Epidermal melanocyte (primary cell): ENCODE results near the gene IFNAR1.
"Not testable (repeated sequence)": the region's sequence is repeated elsewhere in the genome, so short reads cannot be mapped to it uniquely, and the experiment has no call there.

Experiments used
- DNase-seq: peaks from one replicate; pipeline ENCODE4 v3.0.0; 2011; ENCODE audit warnings: low spot score; ENCODE audit not compliant: insufficient read length

IFNAR1 gene

GRCh38 chr21:33305938-33306337 is 18.8 kb upstream of the IFNAR1 start:
- DNase-seq: no peak

DNA sequence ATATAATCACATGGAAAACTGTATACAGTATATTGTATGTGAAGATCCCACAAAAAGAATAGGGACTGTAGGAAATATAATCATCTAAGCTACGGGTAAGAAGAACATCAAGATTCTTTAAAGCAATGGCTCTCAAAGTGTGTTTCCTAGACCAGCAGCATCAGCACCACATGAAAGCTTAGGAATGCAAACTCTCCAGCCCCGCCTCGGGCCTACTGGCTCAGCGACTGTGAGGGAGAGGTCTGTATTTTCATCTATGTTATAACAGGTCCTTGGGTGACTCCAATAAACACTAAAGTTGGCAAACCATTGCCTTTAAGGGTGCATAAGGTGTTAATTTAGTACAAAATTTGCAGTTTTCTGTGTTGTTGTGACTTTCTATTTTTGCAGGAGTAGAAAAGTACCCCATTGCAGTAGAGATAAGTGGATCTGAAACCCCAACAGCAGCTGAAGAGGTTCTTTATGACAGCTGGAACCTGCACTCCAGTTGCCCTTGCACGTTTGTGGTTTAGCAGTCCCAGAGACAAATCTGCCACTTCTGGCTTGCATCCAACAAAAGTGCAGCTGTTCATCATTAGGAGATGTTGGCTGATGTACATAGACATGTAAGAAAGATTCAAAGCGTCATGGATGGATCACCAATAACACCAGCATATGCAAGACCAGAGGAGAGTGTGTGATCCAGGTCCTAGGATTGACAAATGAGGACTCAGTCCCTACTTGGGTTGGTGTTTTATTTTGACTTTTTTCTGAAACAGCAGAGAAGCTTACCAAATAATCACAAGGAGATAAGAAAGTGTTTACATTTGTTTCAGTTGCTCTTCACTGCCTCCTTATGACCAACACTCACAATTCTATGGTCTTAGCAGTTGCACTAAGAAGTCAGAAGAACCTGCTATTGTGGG is 15.9 kb upstream of the IFNAR1 start:
- no peak for DNase-seq

DNA sequence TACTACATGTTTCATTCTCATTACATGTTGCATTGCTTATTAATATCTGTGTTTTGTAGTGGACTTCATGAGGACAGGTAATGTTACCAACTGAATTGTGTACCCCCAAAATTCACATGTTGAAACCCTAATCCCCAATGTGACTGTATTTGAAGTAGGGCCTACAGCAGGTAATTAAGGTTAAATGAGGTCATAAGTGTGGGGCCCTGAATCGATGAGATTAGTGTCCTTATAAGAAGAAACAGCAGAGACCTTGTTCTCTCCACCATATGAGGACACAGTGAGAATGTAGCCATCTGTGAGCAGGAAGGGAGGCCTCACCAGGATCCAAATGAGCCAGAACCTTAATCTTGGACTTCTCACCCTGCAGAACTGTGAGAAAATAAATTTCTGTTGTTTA is 15.0 kb upstream of the IFNAR1 start:
- no peak for DNase-seq

DNA sequence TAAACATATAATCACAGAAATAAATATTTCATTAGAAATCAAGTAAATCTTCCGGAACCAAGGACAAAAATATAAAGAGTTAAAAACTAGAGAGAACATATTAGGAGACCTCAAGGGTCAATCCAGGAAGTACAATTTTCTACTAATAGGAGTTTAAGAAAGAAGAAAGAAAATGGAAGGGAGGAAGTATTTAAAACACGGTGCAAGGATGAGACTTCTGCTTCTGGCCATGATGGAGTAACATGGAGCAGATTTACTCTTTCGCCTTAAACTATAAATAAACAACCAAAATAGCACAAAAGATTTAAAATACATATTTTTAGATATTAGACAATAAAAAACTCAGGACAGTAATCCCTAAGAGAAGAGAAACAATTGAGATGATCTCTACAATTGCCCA is 12.6 kb upstream of the IFNAR1 start:
- DNase-seq: no peak

GRCh38 chr21:33313183-33313582 is 11.6 kb upstream of the IFNAR1 start:
- no peak for DNase-seq

DNA sequence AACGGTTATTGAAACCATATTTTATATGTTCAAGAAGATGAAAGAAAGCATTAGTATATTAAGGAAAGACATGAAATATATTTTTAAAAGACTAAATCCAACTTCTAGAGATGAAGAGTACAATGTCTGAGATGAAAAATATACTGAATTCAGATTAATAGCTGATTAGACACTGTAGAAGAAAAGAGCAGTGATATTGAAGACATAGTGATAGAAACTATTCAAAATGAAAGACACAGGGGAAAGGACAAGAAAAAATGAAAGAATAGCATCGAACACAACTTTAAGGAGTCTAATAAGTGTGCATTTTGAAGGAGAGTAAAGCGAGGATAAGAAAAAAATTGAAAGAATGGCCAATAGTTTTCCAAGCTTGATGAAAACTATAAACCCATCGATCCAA is 11.2 kb upstream of the IFNAR1 start:
- no peak for DNase-seq

DNA sequence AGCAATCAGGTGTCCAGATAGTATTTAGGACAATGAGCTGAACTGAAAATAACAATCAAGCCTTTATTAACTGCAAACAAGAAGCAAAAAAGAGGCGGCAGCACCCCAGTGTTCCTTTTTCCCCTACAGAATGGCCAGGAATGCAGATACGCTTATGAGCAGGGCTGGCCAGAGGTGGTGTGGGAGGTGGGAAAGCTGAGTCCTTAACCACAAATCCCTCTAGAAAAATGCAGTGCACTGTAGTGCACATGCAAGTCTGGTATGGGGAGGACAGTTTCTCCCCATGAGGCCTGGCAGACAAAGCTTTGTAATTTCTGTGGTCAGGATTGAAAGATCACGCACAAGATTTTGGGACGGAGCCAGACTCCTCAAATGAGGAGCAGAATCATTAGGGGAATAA is 10.7 kb upstream of the IFNAR1 start:
- no peak for DNase-seq

DNA sequence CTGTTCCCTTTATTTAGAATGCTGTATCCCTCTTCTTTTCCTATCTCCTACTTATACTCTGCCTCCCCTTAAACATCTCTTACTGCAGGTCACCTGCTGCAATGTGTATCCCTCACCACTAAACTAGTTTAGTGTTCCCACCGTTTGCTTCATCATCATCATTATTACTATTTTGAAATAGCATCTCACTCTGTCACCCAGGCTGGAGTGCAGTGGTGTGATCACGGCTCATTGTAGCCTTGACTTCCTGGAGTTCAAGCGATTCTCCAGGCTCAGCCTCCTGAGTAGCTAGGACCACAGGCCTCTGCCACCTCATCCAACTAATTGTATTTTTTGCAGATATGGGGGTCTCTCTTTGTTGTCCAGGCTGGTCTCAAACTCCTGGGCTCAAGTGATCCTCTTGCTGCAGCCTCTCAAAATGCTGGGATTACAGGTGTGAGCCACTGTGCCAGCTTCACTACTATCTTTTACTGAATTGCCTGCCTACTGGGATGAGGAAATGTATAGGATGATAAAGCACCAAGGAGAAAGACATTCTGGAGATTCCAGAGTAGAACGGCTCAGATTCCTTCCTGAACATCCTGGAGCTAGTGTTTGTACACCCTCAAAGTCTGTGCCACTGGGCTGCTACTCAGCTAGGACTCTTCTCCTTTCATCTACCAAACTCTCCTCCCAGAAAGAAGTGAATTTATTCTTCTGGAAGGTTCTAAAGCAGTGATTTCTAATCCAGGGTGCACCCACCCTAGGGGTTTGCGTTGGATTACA is 8.6 kb upstream of the IFNAR1 start:
- no peak for DNase-seq

DNA sequence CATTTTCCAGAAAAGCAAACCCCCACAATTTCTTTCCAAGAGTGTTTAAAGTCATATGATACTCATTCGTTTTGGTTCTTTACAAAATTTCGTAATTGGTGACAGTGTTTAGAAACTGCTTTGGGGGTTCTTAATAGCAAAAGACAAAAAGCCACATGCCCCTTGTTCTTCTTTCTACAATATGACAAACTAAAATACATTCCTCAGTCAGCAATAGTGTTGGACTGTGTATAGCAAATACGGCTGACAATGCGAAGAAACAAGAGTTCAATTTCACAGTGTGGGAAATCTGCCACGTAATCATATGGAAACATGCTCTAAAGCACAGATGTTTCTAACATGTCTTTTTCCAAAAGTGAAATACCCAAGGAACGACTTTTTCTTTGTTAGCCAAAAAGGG is 7.6 kb upstream of the IFNAR1 start:
- DNase-seq: no peak

DNA sequence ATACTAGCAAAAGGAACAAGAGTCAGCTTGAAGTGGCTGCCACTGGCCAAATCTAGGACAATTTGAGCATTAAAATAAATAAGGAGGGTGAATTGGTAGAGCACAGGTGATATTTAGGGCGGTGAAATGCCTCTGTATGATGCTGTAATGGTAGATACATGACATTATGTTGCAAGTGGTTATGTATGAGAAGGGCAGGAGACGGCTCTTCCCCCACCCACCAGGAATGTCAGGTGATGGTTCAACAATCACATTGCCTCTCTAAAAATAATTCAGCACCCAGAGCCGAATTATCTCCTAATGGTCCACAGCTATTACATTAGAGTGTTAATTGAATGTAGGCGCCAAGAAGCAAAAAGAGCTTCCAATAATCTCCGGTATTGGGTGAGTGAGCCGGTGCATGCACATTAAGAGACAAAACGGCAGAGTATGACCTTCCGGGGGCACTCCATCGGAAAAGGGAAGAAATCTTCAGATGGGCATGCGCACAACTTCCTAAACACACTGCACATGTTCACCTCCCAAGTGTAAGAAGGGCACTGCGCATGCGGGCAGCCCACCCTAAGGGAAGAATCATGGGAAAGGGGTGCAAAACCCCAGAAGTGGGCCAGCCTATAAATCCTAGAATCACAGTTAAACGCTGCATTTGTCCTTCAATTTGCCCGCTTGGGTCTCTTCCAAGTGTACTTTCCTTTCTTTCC is 6.8 kb upstream of the IFNAR1 start:
- no peak for DNase-seq

GRCh38 chr21:33321005-33321404 is 3.8 kb upstream of the IFNAR1 start:
- not testable (repeated sequence) for DNase-seq

- DNase-seq: not testable (repeated sequence)
These were observed 1.2 kb upstream of the IFNAR1 start for GRCh38 chr21:33323610-33324009.

GRCh38 chr21:33325222-33326067 is 675 bp downstream of the IFNAR1 start:
- no peak for DNase-seq

DNA sequence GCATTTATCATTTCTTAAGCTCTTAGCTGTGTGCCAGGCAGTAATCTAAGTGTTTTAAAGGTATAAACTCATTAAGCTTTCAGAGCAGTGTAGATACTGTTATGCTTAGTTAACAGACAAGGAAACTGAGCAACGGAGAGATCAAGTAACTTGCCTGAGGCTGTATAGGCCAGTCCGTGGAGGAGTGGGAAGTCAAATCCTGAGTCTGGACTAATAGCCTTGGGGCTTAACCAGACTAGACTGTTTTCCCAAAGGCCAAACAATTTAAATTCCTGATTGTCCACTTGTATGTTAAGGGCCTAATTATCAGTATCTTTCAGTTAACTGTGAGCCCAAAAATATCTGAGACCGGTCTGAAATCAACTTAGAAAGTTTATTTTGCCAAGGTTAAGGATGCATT is 2.6 kb downstream of the IFNAR1 start:
- DNase-seq: no peak

DNA sequence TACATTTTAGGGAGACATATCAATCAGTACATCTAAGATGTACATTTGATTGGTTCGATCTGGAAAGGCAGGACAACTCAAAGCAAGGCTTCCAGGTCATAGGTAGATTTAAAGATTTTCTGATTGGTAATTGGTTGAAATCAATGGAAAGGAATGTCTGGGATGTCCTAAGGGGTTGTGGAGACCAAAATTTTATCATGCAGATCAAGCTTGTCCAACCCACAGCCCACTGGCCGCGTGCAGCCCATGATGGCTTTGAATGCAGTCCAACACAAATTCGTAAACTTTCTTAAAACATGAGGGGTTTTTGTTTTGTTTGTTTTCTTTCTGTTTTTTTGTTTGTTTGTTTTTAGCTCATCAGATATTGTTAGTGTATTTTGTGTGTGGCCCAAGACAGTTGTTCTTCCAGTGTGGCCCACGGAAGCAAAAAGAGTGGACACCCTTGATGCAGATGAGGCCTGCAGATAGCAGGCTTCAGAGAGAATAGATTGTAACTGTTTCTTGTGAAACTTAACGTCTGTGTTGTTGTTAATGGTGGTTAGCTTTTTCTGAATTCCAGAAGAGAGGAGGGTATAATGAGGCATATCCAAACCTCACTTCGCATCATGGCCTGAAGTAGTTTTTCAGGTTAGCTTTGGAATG is 3.1 kb downstream of the IFNAR1 start:
- DNase-seq: no peak

DNA sequence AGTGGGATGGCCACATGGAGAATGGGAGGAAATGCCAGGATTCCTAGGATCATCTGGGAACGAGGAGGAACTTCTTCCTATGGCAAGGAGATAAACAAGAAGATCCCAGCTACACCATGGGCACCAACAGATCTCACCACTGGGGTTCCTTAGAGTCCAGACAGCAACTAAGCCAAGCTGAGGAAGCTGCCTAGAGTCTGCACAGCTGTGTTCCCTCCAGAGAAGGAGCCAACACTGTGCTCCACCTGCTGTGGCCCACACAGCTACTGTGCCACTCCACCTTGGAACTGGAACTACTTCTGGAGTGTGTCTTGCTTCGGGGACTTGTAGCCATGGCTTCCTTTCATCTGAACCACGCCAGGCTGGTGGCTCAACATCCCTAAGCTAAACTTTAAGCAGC is 6.0 kb downstream of the IFNAR1 start:
- DNase-seq: no peak

DNA sequence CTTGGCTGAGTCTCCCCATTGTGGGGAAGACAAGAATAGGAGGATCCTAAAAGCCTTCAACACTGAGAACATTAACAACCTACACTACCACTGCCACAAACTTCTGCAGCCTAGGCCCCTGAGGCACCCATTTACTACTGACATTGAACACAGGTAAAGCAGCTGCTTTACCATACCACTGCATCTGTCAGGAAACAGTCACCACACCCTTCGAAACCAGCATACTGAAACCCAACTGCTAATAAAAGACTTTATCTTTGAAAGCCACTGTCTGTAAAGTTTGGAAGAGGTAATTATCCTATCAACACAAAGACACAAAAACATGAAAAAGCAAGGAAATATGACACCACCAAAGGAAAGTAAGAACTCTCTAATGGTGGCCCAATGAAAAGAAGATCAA is 7.4 kb downstream of the IFNAR1 start:
- DNase-seq: no peak

- no peak for DNase-seq
These were observed 9.4 kb downstream of the IFNAR1 start for GRCh38 chr21:33334191-33334590.

DNA sequence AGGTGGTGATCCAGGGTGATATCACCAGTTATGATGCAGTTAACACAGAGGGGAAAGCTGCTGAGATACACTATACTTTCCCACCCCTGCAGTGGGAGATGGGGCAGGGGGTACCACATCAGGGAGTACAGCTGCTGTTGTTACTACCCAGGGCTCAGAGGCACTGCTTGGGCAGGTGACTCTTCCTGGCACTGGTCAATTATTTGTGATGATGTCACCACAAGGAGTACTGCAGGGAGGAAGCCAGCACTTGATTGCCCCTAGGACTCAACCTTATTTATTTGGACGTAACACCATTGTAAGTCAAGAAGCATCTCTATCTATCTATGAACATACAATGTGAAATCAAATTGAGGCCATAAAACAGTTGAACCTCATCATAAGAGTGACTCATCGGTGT is 10.1 kb downstream of the IFNAR1 start:
- no peak for DNase-seq

GRCh38 chr21:33339135-33339534 is 14.4 kb downstream of the IFNAR1 start:
- DNase-seq: no peak

- DNase-seq: no peak
These were observed 15.1 kb downstream of the IFNAR1 start for GRCh38 chr21:33339918-33340317.
